Erythroblast (primary cell): ENCODE data around the gene OBSCN.

Source experiments
- DNase-seq, 2 experiments: peaks; one replicate each; lab custom pipeline; 2025; lab: John Stamatoyannopoulos, UW
- GATA1 ChIP-seq: IDR thresholded peaks from 2 replicates; pipeline ENCODE4 v1.6.1; 2011; ENCODE audit warnings: low read depth, mild to moderate bottlenecking, control low read depth, low read length, moderate library complexity
- POLR2A ChIP-seq: IDR thresholded peaks from 2 replicates; pipeline ENCODE4 v1.6.1; 2011; ENCODE audit warnings: mild to moderate bottlenecking, low read length

The OBSCN gene

DNA sequence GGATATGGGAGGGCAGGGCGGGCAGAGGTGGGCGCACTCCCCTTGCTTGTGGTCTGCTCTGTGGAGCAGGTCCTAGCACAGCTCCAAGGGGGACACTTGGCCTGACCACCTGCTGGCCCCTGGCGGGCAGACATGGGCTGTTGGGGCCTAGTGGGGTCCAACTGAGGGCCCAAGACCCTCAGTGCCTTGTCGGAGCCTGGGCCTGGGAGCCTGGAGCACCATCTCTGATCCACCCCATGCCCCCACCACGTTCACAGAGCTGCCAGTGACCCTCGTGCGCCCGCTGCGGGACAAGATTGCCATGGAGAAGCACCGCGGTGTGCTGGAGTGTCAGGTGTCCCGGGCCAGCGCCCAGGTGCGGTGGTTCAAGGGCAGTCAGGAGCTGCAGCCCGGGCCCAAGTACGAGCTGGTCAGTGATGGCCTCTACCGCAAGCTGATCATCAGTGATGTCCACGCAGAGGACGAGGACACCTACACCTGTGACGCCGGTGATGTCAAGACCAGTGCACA, 70.6 kb downstream of the OBSCN start:
- no peak for DNase-seq
- TF ChIP-seq POLR2A (no peak), GATA1 (no peak)

GRCh38 chr1:228279011-228279721, 71.3 kb downstream of the OBSCN start:
- DNase-seq: no peak
- TF ChIP-seq POLR2A (no peak), GATA1 (no peak)

GRCh38 chr1:228279722-228280105, 71.9 kb downstream of the OBSCN start:
- DNase-seq: no peak
- no peak for TF ChIP-seq GATA1
- TF ChIP-seq POLR2A: no peak

DNA sequence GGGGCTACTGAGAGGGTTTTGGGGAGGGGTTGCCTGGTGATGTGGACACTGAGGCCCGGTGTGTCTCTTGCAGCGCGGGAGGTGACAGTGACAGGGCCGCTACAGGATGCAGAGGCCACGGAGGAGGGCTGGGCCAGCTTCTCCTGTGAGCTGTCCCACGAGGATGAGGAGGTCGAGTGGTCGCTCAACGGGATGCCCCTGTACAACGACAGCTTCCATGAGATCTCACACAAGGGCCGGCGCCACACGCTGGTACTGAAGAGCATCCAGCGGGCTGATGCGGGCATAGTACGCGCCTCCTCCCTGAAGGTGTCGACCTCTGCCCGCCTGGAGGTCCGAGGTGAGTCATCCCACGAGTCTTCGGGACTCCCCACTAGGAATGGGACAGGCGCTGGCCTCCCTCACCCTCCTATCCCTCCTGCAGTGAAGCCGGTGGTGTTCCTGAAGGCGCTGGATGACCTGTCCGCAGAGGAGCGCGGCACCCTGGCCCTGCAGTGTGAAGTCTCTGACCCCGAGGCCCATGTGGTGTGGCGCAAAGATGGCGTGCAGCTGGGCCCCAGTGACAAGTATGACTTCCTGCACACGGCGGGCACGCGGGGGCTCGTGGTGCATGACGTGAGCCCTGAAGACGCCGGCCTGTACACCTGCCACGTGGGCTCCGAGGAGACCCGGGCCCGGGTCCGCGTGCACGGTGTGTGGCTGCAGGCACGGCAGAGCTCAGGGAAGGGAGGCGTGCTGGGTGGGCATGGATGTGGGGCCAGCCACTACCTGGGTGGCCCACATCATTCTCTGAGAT, 72.5 kb downstream of the OBSCN start:
- TF ChIP-seq POLR2A (no peak), GATA1 (no peak)
- DNase-seq: no peak

- DNase-seq: no peak
- TF ChIP-seq POLR2A: no peak
- no peak for TF ChIP-seq GATA1
Observed at GRCh38 chr1:228280961-228281591, 73.2 kb downstream of the OBSCN start.

GRCh38 chr1:228281631-228282328, 73.9 kb downstream of the OBSCN start:
- TF ChIP-seq GATA1 (no peak), POLR2A (no peak)
- no peak for DNase-seq

DNA sequence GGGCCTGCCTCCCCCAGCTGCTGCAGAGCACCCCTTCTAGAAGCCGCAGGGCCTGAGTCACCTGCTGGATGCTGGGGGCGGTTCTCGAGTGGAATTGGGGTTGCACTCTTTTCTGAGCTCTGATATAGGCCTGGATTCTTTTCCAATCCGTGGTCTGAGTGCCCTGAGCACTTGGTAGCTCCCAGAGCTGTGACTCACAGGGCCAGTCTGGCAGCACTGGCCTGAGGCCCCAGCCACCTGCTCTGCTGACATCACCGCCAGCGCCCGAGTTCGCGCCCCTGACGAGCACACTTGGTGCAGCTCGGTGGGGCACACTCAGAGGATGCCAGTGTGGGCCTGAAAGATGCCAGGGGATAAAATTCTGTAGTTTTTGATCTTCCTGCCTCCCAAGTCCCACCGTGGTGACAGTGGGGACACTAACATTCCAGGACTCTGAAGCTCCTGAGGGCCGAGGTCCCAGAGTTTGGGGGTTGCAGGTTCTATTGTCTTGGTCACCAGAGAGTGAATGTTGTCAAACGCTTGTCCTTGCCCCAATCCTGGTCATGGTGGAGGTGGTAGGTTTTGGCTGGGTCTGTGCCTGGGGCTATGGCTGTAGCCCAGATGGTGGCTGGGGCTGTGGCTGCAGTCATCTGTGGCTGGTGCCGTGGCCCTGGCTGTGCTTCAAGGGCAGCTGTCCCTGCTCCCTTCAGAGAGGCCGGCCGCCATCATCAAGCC, 74.6 kb downstream of the OBSCN start:
- no peak for DNase-seq
- TF ChIP-seq GATA1 (no peak), POLR2A (no peak)

DNA sequence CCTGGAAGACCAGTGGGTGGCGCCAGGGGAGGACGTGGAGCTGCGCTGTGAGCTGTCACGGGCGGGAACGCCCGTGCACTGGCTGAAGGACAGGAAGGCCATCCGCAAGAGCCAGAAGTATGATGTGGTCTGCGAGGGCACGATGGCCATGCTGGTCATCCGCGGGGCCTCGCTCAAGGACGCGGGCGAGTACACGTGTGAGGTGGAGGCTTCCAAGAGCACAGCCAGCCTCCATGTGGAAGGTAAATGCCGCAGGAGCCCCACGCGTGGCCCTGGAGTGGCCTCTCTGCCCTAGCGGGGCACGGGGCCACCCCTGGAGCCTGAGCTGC, 75.2 kb downstream of the OBSCN start:
- TF ChIP-seq POLR2A (no peak), GATA1 (no peak)
- no peak for DNase-seq

- DNase-seq: no peak
- TF ChIP-seq POLR2A (no peak), GATA1 (no peak)
Observed at GRCh38 chr1:228283476-228284147, 75.8 kb downstream of the OBSCN start.

- TF ChIP-seq POLR2A: no peak
- no peak for TF ChIP-seq GATA1
- no peak for DNase-seq
Observed at GRCh38 chr1:228284148-228284495, 76.3 kb downstream of the OBSCN start.

- TF ChIP-seq POLR2A: no peak
- no peak for TF ChIP-seq GATA1
Observed at GRCh38 chr1:228284521-228284920, 76.7 kb downstream of the OBSCN start.

DNA sequence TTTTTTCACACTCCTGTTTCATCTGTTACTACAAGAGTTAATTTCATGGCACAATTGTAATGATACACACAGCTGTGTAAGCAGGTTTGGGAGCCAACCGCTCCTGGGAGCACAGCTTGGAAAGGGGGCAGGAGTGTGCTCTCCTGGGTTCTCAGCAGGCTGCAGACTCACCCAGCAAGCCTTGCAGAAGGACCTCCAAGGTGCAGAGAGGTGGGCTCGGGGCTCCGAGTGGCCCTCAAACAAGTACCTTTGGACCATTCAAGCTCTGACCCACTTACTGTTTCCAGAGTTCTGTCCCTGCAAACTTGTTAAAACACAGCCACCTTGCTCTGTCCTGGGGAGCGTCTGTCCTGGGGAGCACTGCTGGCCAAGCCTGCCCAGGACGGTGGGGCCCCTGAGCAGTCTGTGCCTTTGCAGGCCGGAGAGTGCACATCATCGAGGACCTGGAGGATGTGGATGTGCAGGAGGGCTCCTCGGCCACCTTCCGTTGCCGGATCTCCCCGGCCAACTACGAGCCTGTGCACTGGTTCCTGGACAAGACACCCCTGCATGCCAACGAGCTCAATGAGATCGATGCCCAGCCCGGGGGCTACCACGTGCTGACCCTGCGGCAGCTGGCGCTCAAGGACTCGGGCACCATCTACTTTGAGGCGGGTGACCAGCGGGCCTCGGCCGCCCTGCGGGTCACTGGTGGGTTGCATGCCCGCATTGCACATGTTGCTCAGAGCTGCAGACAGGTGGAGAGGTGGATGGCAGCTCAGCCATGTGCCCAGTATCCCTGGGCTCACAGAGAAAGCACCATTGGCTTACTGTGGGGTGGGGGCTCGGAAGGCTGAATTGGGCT, 78.0 kb downstream of the OBSCN start:
- no peak for TF ChIP-seq POLR2A
- TF ChIP-seq GATA1: no peak
- DNase-seq: no peak

More at GRCh38 chr1:228284521-228284920, 76.7 kb downstream of the OBSCN start:
- no peak for DNase-seq
